GM12801 (cell line): ENCODE data around the gene SWT1.

Experiments used
- TF ChIP-seq, protein P1 (sequence below): IDR thresholded peaks from one replicate; pipeline ENCODE4 v1.5.1; 2011; ENCODE audit warnings: control low read depth; ENCODE audit not compliant: insufficient read length; ENCODE audit errors: extremely low read depth

SWT1 gene

DNA sequence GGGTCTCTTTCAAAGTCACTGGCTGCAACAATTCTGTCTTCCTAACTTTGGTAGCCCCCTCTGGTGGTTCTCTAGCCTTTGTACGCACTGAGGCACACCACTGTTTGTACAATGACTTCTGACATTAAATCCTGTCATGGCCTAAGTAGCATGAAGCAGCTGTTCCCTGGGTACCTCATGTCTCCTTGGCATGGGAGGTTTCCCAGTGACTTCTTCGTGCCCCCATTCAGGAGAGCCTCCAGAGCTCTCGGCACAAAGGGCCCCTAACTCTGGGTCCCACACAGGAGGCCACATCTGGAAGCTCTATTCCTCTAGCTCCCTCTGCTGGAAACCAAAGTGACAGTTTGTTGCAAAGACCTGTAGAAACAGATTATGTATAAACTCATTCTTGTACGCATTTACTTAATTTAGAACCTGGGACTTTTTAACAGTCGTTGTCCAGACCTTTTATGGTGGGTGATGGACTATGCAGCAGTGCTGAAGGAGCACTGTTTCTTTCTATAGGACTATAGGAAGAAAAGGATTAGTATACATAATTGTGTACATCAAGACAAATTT lies 13.4 kb downstream of the SWT1 start:
- TF ChIP-seq, protein P1, sequence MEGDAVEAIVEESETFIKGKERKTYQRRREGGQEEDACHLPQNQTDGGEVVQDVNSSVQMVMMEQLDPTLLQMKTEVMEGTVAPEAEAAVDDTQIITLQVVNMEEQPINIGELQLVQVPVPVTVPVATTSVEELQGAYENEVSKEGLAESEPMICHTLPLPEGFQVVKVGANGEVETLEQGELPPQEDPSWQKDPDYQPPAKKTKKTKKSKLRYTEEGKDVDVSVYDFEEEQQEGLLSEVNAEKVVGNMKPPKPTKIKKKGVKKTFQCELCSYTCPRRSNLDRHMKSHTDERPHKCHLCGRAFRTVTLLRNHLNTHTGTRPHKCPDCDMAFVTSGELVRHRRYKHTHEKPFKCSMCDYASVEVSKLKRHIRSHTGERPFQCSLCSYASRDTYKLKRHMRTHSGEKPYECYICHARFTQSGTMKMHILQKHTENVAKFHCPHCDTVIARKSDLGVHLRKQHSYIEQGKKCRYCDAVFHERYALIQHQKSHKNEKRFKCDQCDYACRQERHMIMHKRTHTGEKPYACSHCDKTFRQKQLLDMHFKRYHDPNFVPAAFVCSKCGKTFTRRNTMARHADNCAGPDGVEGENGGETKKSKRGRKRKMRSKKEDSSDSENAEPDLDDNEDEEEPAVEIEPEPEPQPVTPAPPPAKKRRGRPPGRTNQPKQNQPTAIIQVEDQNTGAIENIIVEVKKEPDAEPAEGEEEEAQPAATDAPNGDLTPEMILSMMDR = no peak

DNA sequence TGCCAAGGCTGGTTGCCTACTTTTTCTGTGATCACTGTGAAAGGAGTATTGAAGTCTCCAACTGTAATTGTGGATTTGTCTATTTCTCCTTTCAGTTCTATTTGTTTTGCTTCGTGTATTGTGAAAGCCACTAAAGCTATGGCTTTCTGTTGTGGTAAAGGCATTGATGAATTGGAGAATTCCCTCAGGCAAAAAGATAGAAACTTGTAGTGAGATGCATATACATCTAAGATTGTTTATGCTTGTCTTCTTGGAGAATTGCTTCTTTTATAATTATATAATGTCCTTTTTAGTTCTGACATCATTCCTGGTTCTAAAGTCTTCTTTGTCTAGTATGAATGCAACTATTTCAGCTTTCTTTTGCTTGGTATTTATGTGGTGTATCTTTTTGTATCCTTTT lies 36.8 kb downstream of the SWT1 start:
- TF ChIP-seq, protein P1 = no peak

DNA sequence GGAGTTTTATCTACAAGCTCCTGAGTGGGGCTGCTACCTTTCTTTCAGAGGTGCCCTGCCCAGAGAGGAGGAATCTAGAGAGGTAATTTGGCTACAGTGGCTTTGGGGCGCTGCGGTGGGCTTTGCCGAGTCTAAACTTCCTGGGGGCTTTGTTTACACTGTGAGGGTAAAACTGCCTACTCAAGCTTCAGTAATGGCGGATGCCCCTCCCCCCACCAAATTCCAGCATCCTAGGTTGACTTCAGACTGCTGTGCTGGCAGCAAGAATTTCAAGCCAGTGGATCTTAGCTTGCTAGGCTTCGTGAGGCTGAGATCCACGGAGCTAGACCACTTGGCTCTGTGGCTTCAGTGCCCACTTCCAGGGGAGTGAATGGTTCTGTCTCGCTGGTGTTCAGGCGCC lies 43.9 kb downstream of the SWT1 start:
- TF ChIP-seq, protein P1 = no peak

DNA sequence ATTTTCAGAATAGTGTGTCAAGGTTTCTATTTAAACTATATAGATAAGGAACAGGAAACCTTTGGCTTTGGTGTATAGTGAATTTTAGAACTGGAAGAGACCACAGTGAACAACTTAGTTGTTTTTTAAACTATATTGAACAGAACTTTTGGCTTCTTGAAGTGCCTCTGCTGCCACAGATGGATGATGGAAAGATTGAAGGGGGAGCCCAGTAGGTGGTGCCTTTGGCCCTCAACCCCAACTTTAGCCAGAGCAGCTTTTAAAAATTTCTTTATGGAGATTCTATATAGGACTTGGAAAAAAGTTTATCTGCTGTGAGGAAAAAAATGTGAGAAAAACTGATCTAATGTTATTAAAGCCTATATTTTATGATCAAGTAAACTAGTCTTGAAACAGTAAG lies 50.2 kb downstream of the SWT1 start:
- TF ChIP-seq, protein P1 = no peak

DNA sequence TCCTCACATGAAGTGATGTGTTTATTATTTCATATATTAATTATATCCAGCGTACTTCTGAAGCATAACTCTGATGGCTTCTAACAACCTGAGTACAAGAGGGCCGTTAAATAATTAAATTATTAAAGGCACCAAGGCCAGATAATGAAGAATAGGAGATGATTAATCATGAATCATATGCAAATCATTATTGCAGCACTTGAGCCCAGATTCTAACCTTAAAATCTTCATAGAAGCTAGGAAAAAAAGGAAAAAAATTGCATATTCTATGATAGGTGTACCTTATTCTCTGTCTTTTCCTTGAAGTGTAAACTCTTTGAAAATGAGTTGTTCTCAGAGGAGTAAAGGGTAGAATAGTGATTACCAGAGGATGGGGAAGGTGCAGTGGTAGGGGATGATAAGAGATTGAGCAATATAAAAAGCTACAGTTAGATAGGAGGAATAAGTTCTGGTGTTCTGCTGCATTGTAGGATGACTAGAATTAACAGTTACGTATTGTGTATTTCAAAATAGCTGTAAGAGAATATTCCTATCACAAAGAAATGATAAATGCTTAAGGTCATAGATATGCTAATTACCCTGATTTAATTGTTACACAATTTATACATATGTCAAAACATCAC lies 51.1 kb downstream of the SWT1 start:
- TF ChIP-seq, protein P1 = no peak

DNA sequence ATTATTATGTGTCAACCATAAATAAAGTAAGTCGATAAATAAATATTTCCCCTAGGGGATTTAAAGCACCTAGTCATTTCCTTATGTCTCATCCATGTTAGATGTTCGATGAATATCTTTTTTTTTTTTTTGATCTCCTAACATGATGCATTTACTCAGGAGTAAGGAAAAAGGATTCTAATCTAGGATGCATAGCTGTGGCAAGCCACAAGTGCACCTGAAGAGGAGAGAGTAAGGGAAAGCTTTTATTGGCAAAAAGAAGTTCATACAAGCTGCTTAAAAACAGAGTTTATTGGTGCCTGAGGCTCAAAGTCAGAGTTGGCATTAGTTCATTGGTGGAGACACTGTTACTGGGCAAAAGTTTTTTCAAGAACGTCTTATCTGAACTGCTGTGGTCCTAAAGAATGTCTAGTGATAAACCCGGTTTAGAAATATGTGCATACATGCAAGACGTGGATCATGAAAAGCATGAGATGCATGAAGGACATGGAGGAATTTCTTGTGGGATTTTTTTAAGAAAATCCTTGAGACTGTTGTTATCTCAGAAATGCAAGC lies 51.7 kb downstream of the SWT1 start:
- TF ChIP-seq, protein P1 = no peak

DNA sequence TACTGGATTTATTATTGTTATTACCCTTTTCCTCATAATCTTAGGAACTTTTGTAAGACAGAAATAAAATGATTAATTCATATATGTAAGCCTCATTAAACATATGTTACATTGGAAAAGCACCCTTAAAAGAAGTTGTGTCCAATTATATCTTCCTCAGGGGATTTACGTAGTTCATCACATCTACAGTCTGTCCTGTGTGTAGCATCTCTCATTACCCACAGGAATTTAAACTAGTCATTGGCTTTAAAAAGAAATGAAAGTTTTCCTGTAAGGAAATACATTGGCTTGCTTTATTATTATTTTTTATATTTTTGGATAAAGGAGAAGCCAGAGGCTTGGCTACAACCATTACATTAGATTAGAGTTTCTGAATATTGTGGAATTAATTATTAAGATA lies 56.1 kb downstream of the SWT1 start:
- TF ChIP-seq, protein P1 = no peak
